ENCODE measurements around the gene IGHMBP2. TPM values are rescaled to one million over a fixed set of nuclear protein-coding genes. Genes with fewer than 3 reads are reported as not detected.

Gene IGHMBP2
- total and polyA plus RNA-seq, 9 of the 15 experiments (the other 6 are each of a cell fraction or from before 2014, with no cell fraction given) = 1.6 to 24.8 (median 14.5) TPM

GRCh38 chr11:68903288-68904247 lies at the start of gene IGHMBP2, which contains the start of gene MRPL21 (continued):
- TF ChIP-seq TCF15 (CRISPR knock-in tag; IDR thresholded peaks at IDR 0.05) = 0 out of 2 replicates have a peak, but pooled peaks have one; percentile 77
- peak; percentile 55 for TF ChIP-seq CCNT2 (IDR thresholded peaks at IDR 0.05; ENCODE audit: borderline replicate concordance, extremely low read depth, insufficient read length, low read depth, low read length)
- TF ChIP-seq TOE1 (IDR thresholded peaks at IDR 0.05; ENCODE audit: borderline replicate concordance) = peak; percentile 84; the same call in 1 of the 2 replicates
- 0 out of 2 replicates have a peak, but pooled peaks have one; percentile 30 for TF ChIP-seq TOE1 (CRISPR knock-in tag; IDR thresholded peaks at IDR 0.05; ENCODE audit: borderline replicate concordance, low read depth)
- peak; percentile 84 for TF ChIP-seq SMAD4 (CRISPR knock-in tag; conservative IDR thresholded peaks at IDR 0.05)
- TF ChIP-seq PHF20 (IDR thresholded peaks at IDR 0.05; ENCODE audit: partially characterized antibody) = peak; percentile 98
- 0 out of 2 replicates have a peak, but pooled peaks have one; percentile 40 for TF ChIP-seq GATA2 (CRISPR knock-in tag; IDR thresholded peaks at IDR 0.05)
- peak; percentile 84; the same call in 1 of the 2 replicates for TF ChIP-seq ZNF76 (CRISPR knock-in tag; IDR thresholded peaks at IDR 0.05; ENCODE audit: borderline replicate concordance)
- TF ChIP-seq SMAD2 (IDR thresholded peaks at IDR 0.05; ENCODE audit: low read depth, low read length) = no peak
- no peak for TF ChIP-seq ZBTB34 (CRISPR knock-in tag; IDR thresholded peaks at IDR 0.05)
- TF ChIP-seq SP1 (CRISPR knock-in tag; IDR thresholded peaks at IDR 0.05) = peak; percentile 93
- 0 out of 2 replicates have a peak, but pooled peaks have one; percentile 4 for TF ChIP-seq STAT5A (IDR thresholded peaks at IDR 0.05; ENCODE audit: borderline replicate concordance, low read length)
- TF ChIP-seq HDAC1 (IDR thresholded peaks at IDR 0.05) = peak in 1 of 2 experiments; percentile 86; a peak in 2 of 4 replicates
- TF ChIP-seq ZNF583 (CRISPR knock-in tag; IDR thresholded peaks at IDR 0.05) = peak; percentile 80; the same call in 1 of the 2 replicates
- TF ChIP-seq RCOR1 (IDR thresholded peaks at IDR 0.05; ENCODE audit: borderline replicate concordance in 1 of 2, low read depth in 2 of 2, low read length in 2 of 2) = peak in 1 of 2 experiments; percentile 65; a peak in 2 of 4 replicates
- TF ChIP-seq SOX6 (IDR thresholded peaks at IDR 0.05) = peak; percentile 62; the same call in 1 of the 2 replicates
- peak; percentile 100 for TF ChIP-seq GABPB1 (CRISPR knock-in tag; IDR thresholded peaks at IDR 0.05)
- no peak for TF ChIP-seq GTF2B (IDR thresholded peaks at IDR 0.05; ENCODE audit: extremely low read depth, insufficient read length)
- TF ChIP-seq ZNF232 (CRISPR knock-in tag; IDR thresholded peaks at IDR 0.05) = no peak
- peak; percentile 80 for TF ChIP-seq ETV5 (CRISPR knock-in tag; IDR thresholded peaks at IDR 0.05; ENCODE audit: low read depth)
- no peak for TF ChIP-seq ERF (CRISPR knock-in tag; IDR thresholded peaks at IDR 0.05)
- peak; percentile 72; the same call in 1 of the 2 replicates for TF ChIP-seq ZBTB9 (CRISPR knock-in tag; IDR thresholded peaks at IDR 0.05)
- TF ChIP-seq MYNN (IDR thresholded peaks at IDR 0.05) = no peak; the same call in 1 of the 2 replicates
- TF ChIP-seq MYNN (CRISPR knock-in tag; IDR thresholded peaks at IDR 0.05) = no peak
- TF ChIP-seq ZEB2 (IDR thresholded peaks at IDR 0.05) = peak; percentile 98
